Naive thymus-derived CD4-positive, alpha-beta T cell (primary cell): ENCODE data around the gene PSMD1. TPM values are rescaled to one million over a fixed set of nuclear protein-coding genes. Genes with fewer than 3 reads are reported as not detected.

ENCODE experiments used
- ATAC-seq: fragments of 150-1000 bp; cut with Tn5 transposase; 2 replicates; pipeline ENCODE4 v1.10.0; 2021; ENCODE audit warnings: mild to moderate bottlenecking, moderate library complexity
- CTCF ChIA-PET: fragments of 350-600 bp; sonication (Branson Sonifier 250); formaldehyde crosslinking; loops from one replicate; lab custom pipeline; 2021; ENCODE audit warnings: antibody characterized with exemption; lab: Charles Lee
- POLR2A ChIA-PET: fragments of 350-600 bp; sonication (Branson Sonifier 250); formaldehyde crosslinking; loops from one replicate; lab custom pipeline; 2021; ENCODE audit warnings: antibody characterized with exemption, inconsistent platforms; lab: Charles Lee
- DNase-seq, 9 donors: peaks; one replicate each; pipeline versions ENCODE4 v3.0.0 to v3.0.0-alpha.2; 2020 to 2022; ENCODE audit warnings: mixed read lengths in 1 of 9
- H3K27ac ChIP-seq: one replicate; pipeline ENCODE4 v1.7.0; 2013; ENCODE audit warnings: mild to moderate bottlenecking, low read depth, low read length, moderate library complexity
- H3K27me3 ChIP-seq, 2 donors: one replicate each; pipeline ENCODE4 v1.7.0; 2013; ENCODE audit warnings: low read length in 2 of 2, mild to moderate bottlenecking in 2 of 2, moderate library complexity in 2 of 2; ENCODE audit not compliant: control insufficient read depth in 2 of 2, insufficient read depth in 2 of 2
- H3K36me3 ChIP-seq, 3 experiments: 1 replicate in 2 of 3; 2 replicates in 1 of 3; pipeline ENCODE4 v1.7.0; 2013; ENCODE audit warnings: low read length in 3 of 3, mild to moderate bottlenecking in 3 of 3, moderate library complexity in 1 of 3; ENCODE audit not compliant: insufficient read depth in 3 of 3, control insufficient read depth in 2 of 3
- H3K4me1 ChIP-seq, 2 donors: one replicate each; pipeline ENCODE4 v1.7.0; 2013; ENCODE audit warnings: low read length in 2 of 2, mild to moderate bottlenecking in 2 of 2, moderate library complexity in 1 of 2; ENCODE audit not compliant: control insufficient read depth in 2 of 2, insufficient read depth in 2 of 2
- H3K4me3 ChIP-seq: 2 replicates; pipeline ENCODE4 v1.7.0; 2013; ENCODE audit warnings: mild to moderate bottlenecking, low read length
- H3K9me3 ChIP-seq, 3 experiments: 1 replicate in 2 of 3; 2 replicates in 1 of 3; pipeline ENCODE4 v1.7.0; 2013; ENCODE audit warnings: low read length in 3 of 3; ENCODE audit not compliant: control insufficient read depth in 2 of 3
- H3K27ac Mint-ChIP-seq, 9 donors: one replicate each; pipeline ENCODE4 v1.8.0; 2020 to 2022; ENCODE audit warnings: mixed read lengths in 9 of 9, mild to moderate bottlenecking in 8 of 9, moderate library complexity in 5 of 9, inconsistent platforms in 2 of 9
- H3K27me3 Mint-ChIP-seq, 5 donors: one replicate each; pipeline ENCODE4 v1.8.0; 2021 to 2022; ENCODE audit warnings: mixed read lengths in 5 of 5, mild to moderate bottlenecking in 1 of 5
- H3K36me3 Mint-ChIP-seq, 5 donors: one replicate each; pipeline ENCODE4 v1.8.0; 2020 to 2022; ENCODE audit warnings: mixed read lengths in 5 of 5, mild to moderate bottlenecking in 3 of 5, inconsistent platforms in 1 of 5
- H3K4me1 Mint-ChIP-seq, 7 donors: one replicate each; pipeline ENCODE4 v1.8.0; 2020 to 2022; ENCODE audit warnings: mixed read lengths in 7 of 7, mild to moderate bottlenecking in 3 of 7, inconsistent platforms in 1 of 7
- H3K4me3 Mint-ChIP-seq, 10 donors: one replicate each; pipeline ENCODE4 v1.8.0; 2020 to 2022; ENCODE audit warnings: mild to moderate bottlenecking in 10 of 10, mixed read lengths in 10 of 10, moderate library complexity in 6 of 10, inconsistent platforms in 2 of 10
- H3K9me3 Mint-ChIP-seq, 11 donors: one replicate each; pipeline ENCODE4 v1.8.0; 2020 to 2022; ENCODE audit warnings: mixed read lengths in 11 of 11, mild to moderate bottlenecking in 4 of 11, inconsistent platforms in 1 of 11, moderate library complexity in 1 of 11
- intact Hi-C, 2 donors: fragments of 100-400 bp; cut with micrococcal nuclease; formaldehyde crosslinking; loops; one replicate each; pipeline ENCODE4 v1.15.1; 2023
- polyA plus RNA-seq, 2 donors: library from polyadenylated mRNA; unstranded; fragments of 300-500 nt; fragmentation: Illumina TruSeq; gene quantifications; one replicate each; pipeline ENCODE4 v1.2.3, GENCODE V29; 2021
- total RNA-seq, 6 experiments: library from RNA in 5 of 6; stranded (reverse) in 5 of 6; gene quantifications; 1 replicate in 5 of 6; 2 replicates in 1 of 6; pipeline ENCODE4 v1.2.3 and lab custom pipeline; 2021 to 2026

The PSMD1 gene
- total and polyA plus RNA-seq, 7 experiments from 2014 or later: 30.3 to 121 (median 46.2) TPM

- no peak for DNase-seq
- no peak for ATAC-seq
- intact Hi-C loops: no loop called here
- Mint-ChIP-seq H3K36me3 (peaks cover 0 to 3% (median 0%) of the 10 kb centered on the region in 5 donors), H3K4me1 (no peaks in the 10 kb centered on the region), H3K27ac (no peak overlapping the region), H3K9me3 (no peaks in the 10 kb centered on the region), H3K27me3 (no peaks in the 10 kb centered on the region), H3K4me3 (no peak overlapping the region)
- H3K9me3 ChIP-seq: no peaks in the 10 kb centered on the region
- peaks cover 0 to 4% of the 10 kb centered on the region in 2 donors for H3K27me3 ChIP-seq
- no peaks in the 10 kb centered on the region for H3K4me1 ChIP-seq
- H3K4me3 ChIP-seq: no peak overlapping the region
- ChIA-PET POLR2A (no interaction called here), CTCF (no interaction called here)
- H3K27ac ChIP-seq: no peak overlapping the region
- H3K36me3 ChIP-seq: no peaks in the 10 kb centered on the region
Measured at GRCh38 chr2:231219289-231219688, 162.6 kb downstream of the PSMD1 start.

GRCh38 chr2:231221761-231222160, 165.1 kb downstream of the PSMD1 start:
- intact Hi-C loops: no loop called here
- DNase-seq: no peak

More at GRCh38 chr2:231221761-231222160, 165.1 kb downstream of the PSMD1 start:
- peaks cover 0 to 4% of the 10 kb centered on the region in 2 donors for H3K27me3 ChIP-seq
- no peaks in the 10 kb centered on the region for H3K9me3 ChIP-seq
- ChIA-PET CTCF (no interaction called here), POLR2A (no interaction called here)
- H3K36me3 ChIP-seq: no peaks in the 10 kb centered on the region
- H3K36me3 Mint-ChIP-seq: no peaks in the 10 kb centered on the region
- no peaks in the 10 kb centered on the region for H3K9me3 Mint-ChIP-seq
- no peaks in the 10 kb centered on the region for H3K4me1 ChIP-seq
- H3K4me3 Mint-ChIP-seq: no peak overlapping the region
- H3K4me3 ChIP-seq: no peak overlapping the region
- H3K27me3 Mint-ChIP-seq: no peaks in the 10 kb centered on the region
- no peak overlapping the region for H3K27ac Mint-ChIP-seq
- ATAC-seq: no peak
- no peaks in the 10 kb centered on the region for H3K4me1 Mint-ChIP-seq
- H3K27ac ChIP-seq: no peak overlapping the region

Other genes starting within 250 kb of the PSMD1 start
- gene ITM2C, start 191.9 kb upstream of the PSMD1 start, total RNA-seq: 10 to 100 TPM in 4 of 5 experiments, 1 to 10 TPM in 1; 7.4 to 27.7 (median 24.7) TPM
- 10 to 100 TPM; 36.2 to 37.4 TPM for gene ITM2C, start 191.9 kb upstream of the PSMD1 start, polyA plus RNA-seq
- gene GPR55, start 131.6 kb upstream of the PSMD1 start, total RNA-seq: 1 to 10 TPM; 1.3 to 8.8 (median 2.5) TPM
- gene GPR55, start 131.6 kb upstream of the PSMD1 start, polyA plus RNA-seq: 1 to 10 TPM; 1.4 to 1.5 TPM
- gene SPATA3, start 60.7 kb upstream of the PSMD1 start, total RNA-seq: not detected
- gene SPATA3, start 60.7 kb upstream of the PSMD1 start, polyA plus RNA-seq: not detected
- gene C2orf72, start 19.3 kb upstream of the PSMD1 start, total RNA-seq: under 1 TPM in 1 of 5 experiments, not detected in 4; 0.60 TPM
- gene C2orf72, start 19.3 kb upstream of the PSMD1 start, polyA plus RNA-seq: not detected
- not detected for gene HTR2B, start 68.2 kb downstream of the PSMD1 start, total RNA-seq
- under 1 TPM; 0.09 to 0.10 TPM for gene HTR2B, start 68.2 kb downstream of the PSMD1 start, polyA plus RNA-seq
- gene ARMC9, start 141.8 kb downstream of the PSMD1 start, total RNA-seq: 1 to 10 TPM in 2 of 5 experiments, under 1 TPM in 3; 0.69 to 2.0 (median 0.85) TPM
- gene ARMC9, start 141.8 kb downstream of the PSMD1 start, polyA plus RNA-seq: under 1 TPM; 0.45 to 0.98 TPM